NT2/D1 (cell line): ENCODE results near the gene WWC1.
"Not testable (repeated sequence)": the region's sequence is repeated elsewhere in the genome, so short reads cannot be mapped to it uniquely, and the experiment has no call there.

Source experiments
- SUZ12 ChIP-seq: IDR thresholded peaks from 2 replicates; pipeline ENCODE4 v1.6.1; 2011; ENCODE audit not compliant: insufficient read length, insufficient read depth; ENCODE audit errors: extremely low read depth
- YY1 ChIP-seq: IDR thresholded peaks from 2 replicates; pipeline ENCODE4 v1.6.1; 2011; ENCODE audit not compliant: insufficient read length, insufficient read depth

GRCh38 chr5:168286863-168287262 is 4.6 kb upstream of the WWC1 start:
- TF ChIP-seq YY1, SUZ12: not testable (repeated sequence)
